Activated naive CD8-positive, alpha-beta T cell treated with anti-CD3 and anti-CD28 coated beads, Interleukin-2, amount 10 ng/mL, durations not matched to agents 7 days and 5 days (primary cell): ENCODE data around the gene UPK3A. TPM values are rescaled to one million over a fixed set of nuclear protein-coding genes. Genes with fewer than 3 reads are reported as not detected.

Source experiments
- ATAC-seq: fragments of 150-1000 bp; cut with Tn5 transposase; one replicate; pipeline ENCODE4 v1.10.0; 2021; ENCODE audit warnings: low read depth, moderate library complexity
- POLR2A ChIA-PET: fragments of 350-600 bp; sonication (Branson Sonifier 250); formaldehyde crosslinking; loops from one replicate; lab custom pipeline; 2021; ENCODE audit warnings: antibody characterized with exemption; lab: Charles Lee
- DNase-seq: peaks from one replicate; pipeline ENCODE4 v3.0.0; 2021
- H3K27ac Mint-ChIP-seq: one replicate; pipeline ENCODE4 v1.8.0; 2022; ENCODE audit warnings: mild to moderate bottlenecking, mixed read lengths
- H3K27me3 Mint-ChIP-seq: one replicate; pipeline ENCODE4 v1.8.0; 2022; ENCODE audit warnings: mild to moderate bottlenecking, moderate library complexity, mixed read lengths
- H3K36me3 Mint-ChIP-seq: one replicate; pipeline ENCODE4 v1.8.0; 2021; ENCODE audit warnings: mild to moderate bottlenecking, mixed read lengths
- H3K4me1 Mint-ChIP-seq: one replicate; pipeline ENCODE4 v1.8.0; 2021; ENCODE audit warnings: mixed read lengths
- H3K4me3 Mint-ChIP-seq: one replicate; pipeline ENCODE4 v1.8.0; 2022; ENCODE audit warnings: mild to moderate bottlenecking, moderate library complexity, mixed read lengths
- H3K9me3 Mint-ChIP-seq: one replicate; pipeline ENCODE4 v1.8.0; 2021; ENCODE audit warnings: mixed read lengths
- total RNA-seq, 2 experiments: library from RNA; stranded (reverse); gene quantifications; one replicate each; pipeline ENCODE4 v1.2.3, GENCODE V29; 2021

UPK3A gene
- total RNA-seq, 2 experiments from 2014 or later, result not detected

GRCh38 chr22:45312856-45313255, 28.1 kb downstream of the UPK3A start:
- Mint-ChIP-seq H3K27me3 (no peaks in the 10 kb centered on the region), H3K4me3 (no peak overlapping the region), H3K4me1 (peaks cover 52% of the 10 kb centered on the region), H3K9me3 (no peaks in the 10 kb centered on the region), H3K36me3 (peaks cover 11% of the 10 kb centered on the region), H3K27ac (no peak overlapping the region)
- ATAC-seq (no peak), DNase-seq (no peak)
- POLR2A ChIA-PET, result interaction anchor here (0.6 to 1.1 kb wide), 3 partner anchors 16 to 703 kb away, joined by 3 read pairs; no protein-coding TSS in a partner anchor

- POLR2A ChIA-PET, result no interaction called here
- DNase-seq (no peak), ATAC-seq (no peak)
- Mint-ChIP-seq H3K27me3 (no peaks in the 10 kb centered on the region), H3K36me3 (peaks cover 11% of the 10 kb centered on the region), H3K9me3 (no peaks in the 10 kb centered on the region), H3K4me3 (no peak overlapping the region), H3K27ac (no peak overlapping the region), H3K4me1 (peaks cover 57% of the 10 kb centered on the region)
These were observed 29.4 kb downstream of the UPK3A start for GRCh38 chr22:45314054-45314721.

DNA sequence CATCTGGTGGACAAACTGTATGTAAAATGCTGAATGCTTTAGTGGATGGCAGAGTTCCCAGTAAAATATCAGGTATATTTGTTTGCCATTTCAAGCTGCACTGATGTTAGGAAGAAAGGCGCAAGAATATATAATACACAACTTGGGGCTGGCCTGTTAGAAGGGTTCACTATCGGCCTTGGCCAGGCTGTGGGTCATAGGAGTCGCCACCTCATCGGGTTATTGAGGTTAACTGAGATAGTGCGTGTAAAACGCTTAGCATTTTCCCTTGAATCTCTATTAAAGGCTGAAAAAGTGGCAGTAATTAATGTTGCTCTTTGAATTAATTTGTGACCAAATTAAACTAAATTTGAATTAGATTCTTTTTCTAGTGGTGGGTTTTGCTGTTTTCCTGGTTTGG, 30.0 kb downstream of the UPK3A start:
- H3K36me3 Mint-ChIP-seq, result peaks cover 11% of the 10 kb centered on the region
- no peak overlapping the region for H3K4me3 Mint-ChIP-seq
- POLR2A ChIA-PET, result no interaction called here
- no peaks in the 10 kb centered on the region for H3K27me3 Mint-ChIP-seq
- no peak overlapping the region for H3K27ac Mint-ChIP-seq
- ATAC-seq, result no peak
- no peaks in the 10 kb centered on the region for H3K9me3 Mint-ChIP-seq
- H3K4me1 Mint-ChIP-seq, result peaks cover 61% of the 10 kb centered on the region
- no peak for DNase-seq

- H3K4me3 Mint-ChIP-seq, result no peak overlapping the region
- POLR2A ChIA-PET, result interaction anchor here (1.0 to 4.9 kb wide), 4 partner anchors 21 to 153 kb away, joined by 3 to 28 read pairs (median 6); partner anchors contain the start of genes NUP50, RIBC2 and SMC1B
- ATAC-seq (no peak), DNase-seq (no peak)
- no peaks in the 10 kb centered on the region for H3K9me3 Mint-ChIP-seq
- H3K4me1 Mint-ChIP-seq, result peaks cover 57% of the 10 kb centered on the region
- no peaks in the 10 kb centered on the region for H3K27me3 Mint-ChIP-seq
- H3K36me3 Mint-ChIP-seq, result peaks cover 16% of the 10 kb centered on the region
- H3K27ac Mint-ChIP-seq, result peak overlapping the region; percentile 99
These were observed 32.2 kb downstream of the UPK3A start for GRCh38 chr22:45316796-45317526.

DNA sequence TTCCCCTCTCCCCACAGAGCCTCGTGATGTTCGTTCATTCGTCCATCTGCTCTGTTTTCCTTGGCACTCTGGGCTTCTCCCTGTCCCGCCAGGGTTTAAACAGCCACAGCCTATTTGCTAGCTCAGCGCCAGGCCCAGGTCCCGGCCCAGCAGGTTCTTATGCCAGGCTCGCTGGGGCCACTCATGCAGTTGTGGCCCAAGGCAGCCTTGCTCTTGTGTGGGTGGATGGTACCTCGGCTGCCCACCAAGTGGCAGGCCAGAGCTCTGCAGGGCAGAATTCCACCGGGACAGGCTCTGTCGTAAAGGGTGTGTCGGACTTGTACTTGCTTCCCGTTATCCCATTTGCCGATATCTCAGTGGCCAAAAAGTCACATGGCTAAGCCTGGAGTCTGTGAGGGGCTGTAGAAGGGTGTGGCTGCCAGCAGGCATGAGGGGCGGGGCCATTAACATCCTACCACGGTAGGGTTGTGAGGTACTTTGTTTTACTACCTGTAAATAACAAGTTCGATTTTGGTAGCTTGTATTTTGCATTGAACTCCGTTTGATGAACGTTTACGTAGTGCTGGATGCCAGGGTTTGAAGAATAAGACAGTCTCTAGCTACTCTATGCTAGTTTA, 32.9 kb downstream of the UPK3A start:
- ATAC-seq (peak; percentile 3), DNase-seq (peak; percentile 43)
- Mint-ChIP-seq H3K4me1 (peaks cover 55% of the 10 kb centered on the region), H3K27me3 (no peaks in the 10 kb centered on the region), H3K27ac (peak overlapping the region; percentile 99), H3K9me3 (no peaks in the 10 kb centered on the region), H3K4me3 (peak overlapping the region; percentile 86), H3K36me3 (peaks cover 15% of the 10 kb centered on the region)
- POLR2A ChIA-PET, result interaction anchor here (0.9 to 4.9 kb wide), 7 partner anchors 8 to 154 kb away, joined by 3 to 28 read pairs (median 8); partner anchors contain the start of genes FAM118A, NUP50, RIBC2 and SMC1B

- Mint-ChIP-seq H3K4me1 (peaks cover 53% of the 10 kb centered on the region), H3K36me3 (peaks cover 13% of the 10 kb centered on the region), H3K27ac (peak overlapping the region; percentile 99), H3K4me3 (peak overlapping the region; percentile 86), H3K9me3 (no peaks in the 10 kb centered on the region), H3K27me3 (no peaks in the 10 kb centered on the region)
- POLR2A ChIA-PET, result interaction anchor here (0.7 to 4.9 kb wide), 8 partner anchors 8 to 154 kb away, joined by 3 to 28 read pairs (median 6); partner anchors contain the start of genes FAM118A, NUP50, RIBC2 and SMC1B
- DNase-seq, result peak; percentile 74
- ATAC-seq, result peak; percentile 86
These were observed 33.4 kb downstream of the UPK3A start for GRCh38 chr22:45318168-45318557.

DNA sequence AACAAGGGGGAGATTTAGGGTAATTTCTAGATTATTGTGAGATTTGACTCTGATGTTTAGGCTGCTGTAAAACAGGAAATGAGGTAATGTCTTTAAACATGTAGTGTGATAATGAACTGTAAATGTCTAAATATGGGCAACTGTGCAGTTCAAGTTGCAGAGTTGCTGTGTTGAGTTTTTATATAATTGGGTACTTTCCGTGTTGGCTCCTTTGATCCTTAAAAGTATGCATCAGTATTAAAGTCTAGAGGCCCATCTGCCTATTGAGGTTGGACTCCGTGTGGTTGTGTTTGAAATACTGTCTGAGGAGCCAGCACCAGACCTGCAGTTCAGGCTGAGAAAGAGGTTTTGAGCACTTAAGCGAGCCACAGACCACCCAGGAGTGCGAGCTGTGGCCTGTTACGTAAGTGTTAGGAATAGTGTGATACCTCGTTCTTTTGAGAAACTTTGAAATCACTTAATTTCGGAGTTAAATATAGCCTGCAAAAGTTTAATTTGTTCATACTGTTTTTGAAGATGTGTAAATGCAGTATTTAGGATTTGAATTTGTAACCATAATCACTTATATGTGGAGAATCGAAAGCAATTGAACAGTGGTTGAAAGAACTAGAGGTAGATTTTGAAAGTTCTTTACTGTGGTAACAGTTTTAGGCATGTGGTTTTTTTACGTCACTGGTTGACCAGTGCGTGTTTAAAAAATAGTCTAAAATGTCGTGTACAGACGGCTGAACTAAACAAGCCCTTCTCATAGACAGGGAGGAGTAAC, 34.0 kb downstream of the UPK3A start:
- H3K4me1 Mint-ChIP-seq, result peaks cover 51% of the 10 kb centered on the region
- H3K4me3 Mint-ChIP-seq, result peak overlapping the region; percentile 86
- POLR2A ChIA-PET, result interaction anchor here (0.6 to 4.9 kb wide), 9 partner anchors 9 to 155 kb away, joined by 3 to 28 read pairs (median 4); partner anchors contain the start of genes FAM118A, NUP50, RIBC2 and SMC1B
- H3K27me3 Mint-ChIP-seq, result no peaks in the 10 kb centered on the region
- H3K27ac Mint-ChIP-seq, result peak overlapping the region; percentile 99
- ATAC-seq (peak; percentile 69), DNase-seq (peak; percentile 66)
- peaks cover 19% of the 10 kb centered on the region for H3K36me3 Mint-ChIP-seq
- H3K9me3 Mint-ChIP-seq, result no peaks in the 10 kb centered on the region

DNA sequence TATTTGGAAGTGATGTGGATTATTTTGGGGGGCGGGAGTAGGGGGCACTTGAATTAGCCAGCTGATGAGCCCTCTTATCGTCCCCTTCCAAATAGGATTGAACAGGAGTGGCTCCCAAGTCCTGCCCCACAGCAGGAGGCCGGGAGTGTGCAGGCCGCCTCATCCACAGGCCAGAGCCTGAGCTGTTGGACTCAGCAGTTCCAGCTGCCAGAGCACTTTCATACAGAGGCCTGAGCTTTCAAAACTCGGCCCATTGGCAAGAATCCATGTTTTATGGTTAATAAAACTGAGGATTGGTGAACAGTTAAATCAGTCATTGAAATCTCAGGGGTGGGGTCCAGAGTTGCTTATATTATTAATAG, 34.6 kb downstream of the UPK3A start:
- H3K36me3 Mint-ChIP-seq, result peaks cover 21% of the 10 kb centered on the region
- H3K27ac Mint-ChIP-seq, result peak overlapping the region; percentile 99
- DNase-seq (peak; percentile 46), ATAC-seq (no peak)
- peaks cover 47% of the 10 kb centered on the region for H3K4me1 Mint-ChIP-seq
- POLR2A ChIA-PET, result interaction anchor here (0.6 to 4.9 kb wide), 7 partner anchors 10 to 156 kb away, joined by 3 to 28 read pairs (median 8); partner anchors contain the start of genes FAM118A, NUP50, RIBC2 and SMC1B
- peak overlapping the region; percentile 86 for H3K4me3 Mint-ChIP-seq
- no peaks in the 10 kb centered on the region for H3K9me3 Mint-ChIP-seq
- no peaks in the 10 kb centered on the region for H3K27me3 Mint-ChIP-seq

DNA sequence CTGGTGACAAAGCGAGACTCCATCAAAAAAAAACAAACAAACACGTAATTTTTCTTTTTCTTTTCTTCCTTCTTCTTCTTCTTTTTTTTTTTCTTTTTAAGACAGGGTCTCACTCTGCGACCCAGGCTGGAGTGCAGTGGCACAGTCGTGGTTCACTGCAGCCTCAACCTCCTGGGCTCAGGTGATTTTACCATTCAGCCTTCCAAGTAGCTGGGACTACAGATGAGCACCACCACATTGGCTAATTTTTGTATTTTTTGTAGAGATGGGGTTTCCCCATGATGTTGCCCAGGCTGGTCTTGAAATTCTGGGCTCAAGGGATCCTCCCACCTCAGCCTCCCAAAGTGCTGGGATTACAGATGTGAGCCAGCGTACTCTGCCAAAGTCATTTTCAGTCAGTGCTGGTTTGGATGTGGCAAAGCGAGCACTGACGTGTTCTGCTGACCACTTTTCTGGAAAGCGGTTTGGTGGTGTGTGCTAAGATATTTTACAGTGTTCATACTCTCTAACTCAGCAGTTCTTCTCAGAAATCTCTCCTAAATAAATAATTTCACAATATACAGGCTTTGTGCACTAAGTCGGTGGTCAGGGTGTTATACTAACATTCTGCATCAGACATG, 35.7 kb downstream of the UPK3A start:
- DNase-seq (no peak), ATAC-seq (no peak)
- peaks cover 40% of the 10 kb centered on the region for H3K4me1 Mint-ChIP-seq
- peak overlapping the region; percentile 99 for H3K27ac Mint-ChIP-seq
- no peaks in the 10 kb centered on the region for H3K27me3 Mint-ChIP-seq
- H3K4me3 Mint-ChIP-seq, result no peak overlapping the region
- no peaks in the 10 kb centered on the region for H3K9me3 Mint-ChIP-seq
- peaks cover 26% of the 10 kb centered on the region for H3K36me3 Mint-ChIP-seq
- POLR2A ChIA-PET, result interaction anchor here (1.2 to 4.9 kb wide), 2 partner anchors 10 to 93 kb away, joined by 3 to 28 read pairs; partner anchors contain the start of genes RIBC2 and SMC1B

DNA sequence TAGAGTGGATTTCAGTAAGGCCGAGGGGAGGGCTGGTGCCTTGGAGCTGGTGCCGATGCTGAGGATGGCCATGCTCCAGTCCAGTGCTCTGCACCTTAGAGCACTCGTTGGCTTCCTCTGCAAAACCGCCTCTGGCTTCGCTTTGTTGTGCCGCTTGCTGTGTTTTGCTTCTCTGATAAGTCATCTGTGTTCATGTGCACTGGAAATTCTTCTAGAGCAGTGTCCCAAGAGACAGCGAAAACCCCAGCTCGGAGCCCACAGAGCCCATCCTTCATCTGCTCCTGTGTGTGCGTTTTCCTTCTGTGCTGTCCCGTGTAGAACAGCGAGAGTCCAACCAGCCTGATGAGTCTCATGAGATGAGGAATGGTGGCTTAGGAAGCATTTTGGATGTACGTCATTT, 37.1 kb downstream of the UPK3A start:
- peaks cover 36% of the 10 kb centered on the region for H3K4me1 Mint-ChIP-seq
- H3K4me3 Mint-ChIP-seq, result no peak overlapping the region
- peak overlapping the region; percentile 15 for H3K27ac Mint-ChIP-seq
- no peaks in the 10 kb centered on the region for H3K27me3 Mint-ChIP-seq
- no peaks in the 10 kb centered on the region for H3K9me3 Mint-ChIP-seq
- no peak for DNase-seq
- peaks cover 33% of the 10 kb centered on the region for H3K36me3 Mint-ChIP-seq
- no peak for ATAC-seq
- POLR2A ChIA-PET, result interaction anchor here (2.1 kb wide), 1 partner anchor 20 kb away, joined by 4 read pairs; no protein-coding TSS in a partner anchor

- Mint-ChIP-seq H3K27me3 (no peaks in the 10 kb centered on the region), H3K4me3 (no peak overlapping the region), H3K4me1 (peaks cover 26% of the 10 kb centered on the region), H3K36me3 (peaks cover 38% of the 10 kb centered on the region), H3K27ac (no peak overlapping the region), H3K9me3 (no peaks in the 10 kb centered on the region)
- no peak for DNase-seq
- no peak for ATAC-seq
- POLR2A ChIA-PET, result interaction anchor here (0.7 to 2.1 kb wide), 3 partner anchors 11 to 18 kb away, joined by 3 to 4 read pairs (median 3); no protein-coding TSS in a partner anchor
These were observed 38.2 kb downstream of the UPK3A start for GRCh38 chr22:45322873-45323525.
